ENCODE data around the gene ECM2.
A peak's percentile ranks its signal among the peaks of the same experiment; 100 is the strongest.

Gene ECM2

GRCh38 chr9:92545002-92545510 lies 9.3 kb upstream of the ECM2 start:
- Mint-ChIP-seq H3K9me3 (peaks cover 0 to 2% of the 10 kb centered on the region in 2 donors), H3K4me3 (no peak overlapping the region), H3K27me3 (no peaks in the 10 kb centered on the region), H3K27ac (no peak overlapping the region), H3K36me3 (peaks cover 5 to 8% of the 10 kb centered on the region in 2 donors), H3K4me1 (no peaks in the 10 kb centered on the region)
- no peak for DNase-seq
- no peak for ATAC-seq (replicated peaks)

GRCh38 chr9:92543972-92544371 lies 8.2 kb upstream of the ECM2 start:
- Mint-ChIP-seq H3K4me1 (no peaks in the 10 kb centered on the region), H3K27ac (no peak overlapping the region), H3K36me3 (peaks cover 5 to 8% of the 10 kb centered on the region in 2 donors), H3K27me3 (no peaks in the 10 kb centered on the region), H3K9me3 (peaks cover 0 to 2% of the 10 kb centered on the region in 2 donors), H3K4me3 (no peak overlapping the region)
- ATAC-seq (replicated peaks) (no peak), DNase-seq (no peak)

- ATAC-seq (replicated peaks): no peak
- H3K27me3 Mint-ChIP-seq: no peaks in the 10 kb centered on the region
- peaks cover 0 to 4% of the 10 kb centered on the region in 2 donors for H3K9me3 Mint-ChIP-seq
- peaks cover 0 to 6% of the 10 kb centered on the region in 2 donors for H3K36me3 Mint-ChIP-seq
- H3K4me1 Mint-ChIP-seq: peaks cover 13 to 27% of the 10 kb centered on the region in 2 donors
- no peak for DNase-seq
- H3K27ac Mint-ChIP-seq: no peak overlapping the region
- H3K4me3 Mint-ChIP-seq: no peak overlapping the region
Observed at GRCh38 chr9:92538541-92538940, 2.8 kb upstream of the ECM2 start.

- Mint-ChIP-seq H3K4me1 (peaks cover 13 to 27% of the 10 kb centered on the region in 2 donors), H3K36me3 (peaks cover 3 to 17% of the 10 kb centered on the region in 2 donors), H3K9me3 (peaks cover 4 to 6% of the 10 kb centered on the region in 2 donors), H3K4me3 (no peak overlapping the region), H3K27ac (no peak overlapping the region), H3K27me3 (no peaks in the 10 kb centered on the region)
- no peak for DNase-seq
- ATAC-seq (replicated peaks): no peak
Observed at GRCh38 chr9:92534674-92535073, 1.1 kb downstream of the ECM2 start.

GRCh38 chr9:92534204-92534603 lies 1.6 kb downstream of the ECM2 start:
- ATAC-seq (replicated peaks): no peak
- H3K36me3 Mint-ChIP-seq: peaks cover 3 to 17% of the 10 kb centered on the region in 2 donors
- no peak overlapping the region for H3K27ac Mint-ChIP-seq
- H3K4me3 Mint-ChIP-seq: peak overlapping the region in 1 of 2 donors; percentile 2
- peaks cover 13 to 27% of the 10 kb centered on the region in 2 donors for H3K4me1 Mint-ChIP-seq
- DNase-seq: no peak
- H3K9me3 Mint-ChIP-seq: peaks cover 4 to 6% of the 10 kb centered on the region in 2 donors
- no peaks in the 10 kb centered on the region for H3K27me3 Mint-ChIP-seq

- DNase-seq (no peak), ATAC-seq (replicated peaks) (no peak)
- Mint-ChIP-seq H3K9me3 (peaks cover 4 to 6% of the 10 kb centered on the region in 2 donors), H3K4me1 (peaks cover 12 to 14% of the 10 kb centered on the region in 2 donors), H3K27me3 (no peaks in the 10 kb centered on the region), H3K4me3 (no peak overlapping the region), H3K27ac (no peak overlapping the region), H3K36me3 (peaks cover 3 to 17% of the 10 kb centered on the region in 2 donors)
Observed at GRCh38 chr9:92530893-92531292, 4.9 kb downstream of the ECM2 start.

- no peak for DNase-seq
- H3K4me3 Mint-ChIP-seq: no peak overlapping the region
- H3K27ac Mint-ChIP-seq: no peak overlapping the region
Observed at GRCh38 chr9:92529124-92529523, 6.7 kb downstream of the ECM2 start.

GRCh38 chr9:92528522-92528849 lies 7.3 kb downstream of the ECM2 start:
- Mint-ChIP-seq H3K4me1 (no peaks in the 10 kb centered on the region), H3K9me3 (peaks cover 2 to 6% of the 10 kb centered on the region in 2 donors), H3K27me3 (no peaks in the 10 kb centered on the region), H3K36me3 (peaks cover 3 to 18% of the 10 kb centered on the region in 2 donors), H3K27ac (no peak overlapping the region), H3K4me3 (no peak overlapping the region)
- ATAC-seq (replicated peaks) (no peak), DNase-seq (no peak)

More at GRCh38 chr9:92529124-92529523, 6.7 kb downstream of the ECM2 start:
- Mint-ChIP-seq H3K27me3 (no peaks in the 10 kb centered on the region), H3K9me3 (peaks cover 4 to 6% of the 10 kb centered on the region in 2 donors), H3K4me1 (peaks cover 2 to 3% of the 10 kb centered on the region in 2 donors), H3K36me3 (peaks cover 3 to 20% of the 10 kb centered on the region in 2 donors)
- no peak for ATAC-seq (replicated peaks)

- no peak for ATAC-seq (replicated peaks)
- no peak for DNase-seq
- Mint-ChIP-seq H3K27ac (no peak overlapping the region), H3K27me3 (no peaks in the 10 kb centered on the region), H3K4me1 (no peaks in the 10 kb centered on the region), H3K4me3 (no peak overlapping the region), H3K9me3 (peaks cover 2 to 6% of the 10 kb centered on the region in 2 donors), H3K36me3 (peaks cover 3 to 13% of the 10 kb centered on the region in 2 donors)
Observed at GRCh38 chr9:92527832-92528521, 7.8 kb downstream of the ECM2 start.

- Mint-ChIP-seq H3K4me3 (no peak overlapping the region), H3K27ac (no peak overlapping the region), H3K27me3 (no peaks in the 10 kb centered on the region), H3K9me3 (peaks cover 1 to 3% of the 10 kb centered on the region in 2 donors), H3K4me1 (no peaks in the 10 kb centered on the region), H3K36me3 (peaks cover 2 to 12% of the 10 kb centered on the region in 2 donors)
- ATAC-seq (replicated peaks) (no peak), DNase-seq (no peak)
Observed at GRCh38 chr9:92527291-92527828, 8.4 kb downstream of the ECM2 start.

GRCh38 chr9:92525306-92525705 lies 10.5 kb downstream of the ECM2 start:
- no peaks in the 10 kb centered on the region for H3K9me3 Mint-ChIP-seq
- ATAC-seq (replicated peaks) (no peak), DNase-seq (no peak)
- no peaks in the 10 kb centered on the region for H3K4me1 Mint-ChIP-seq
- H3K27ac Mint-ChIP-seq: no peak overlapping the region
- H3K27me3 Mint-ChIP-seq: no peaks in the 10 kb centered on the region
- H3K4me3 Mint-ChIP-seq: no peak overlapping the region
- peaks cover 0 to 10% of the 10 kb centered on the region in 2 donors for H3K36me3 Mint-ChIP-seq

- Mint-ChIP-seq H3K27me3 (no peaks in the 10 kb centered on the region), H3K4me3 (no peak overlapping the region), H3K36me3 (peaks cover 0 to 11% of the 10 kb centered on the region in 2 donors), H3K4me1 (no peaks in the 10 kb centered on the region), H3K27ac (no peak overlapping the region), H3K9me3 (no peaks in the 10 kb centered on the region)
- DNase-seq (no peak), ATAC-seq (replicated peaks) (no peak)
Observed at GRCh38 chr9:92524881-92525280, 10.9 kb downstream of the ECM2 start.

GRCh38 chr9:92522983-92523970 lies 12.5 kb downstream of the ECM2 start:
- no peaks in the 10 kb centered on the region for H3K9me3 Mint-ChIP-seq
- no peaks in the 10 kb centered on the region for H3K4me1 Mint-ChIP-seq
- H3K27me3 Mint-ChIP-seq: no peaks in the 10 kb centered on the region
- DNase-seq (no peak), ATAC-seq (replicated peaks) (no peak)
- no peak overlapping the region for H3K4me3 Mint-ChIP-seq
- peaks cover 0 to 16% of the 10 kb centered on the region in 2 donors for H3K36me3 Mint-ChIP-seq
- H3K27ac Mint-ChIP-seq: no peak overlapping the region

- Mint-ChIP-seq H3K4me1 (no peaks in the 10 kb centered on the region), H3K27me3 (no peaks in the 10 kb centered on the region), H3K9me3 (no peaks in the 10 kb centered on the region), H3K4me3 (no peak overlapping the region), H3K27ac (no peak overlapping the region), H3K36me3 (peaks cover 0 to 16% of the 10 kb centered on the region in 2 donors)
- ATAC-seq (replicated peaks): no peak
- no peak for DNase-seq
Observed at GRCh38 chr9:92520837-92521236, 15.0 kb downstream of the ECM2 start.

Data from stimulated activated naive B cell treated with anti-CD40 and anti-IgM and Interleukin-4, amounts not matched to agents 10 μg/mL and 1 μg/mL and 100 μg/mL, for 72 hours (primary cell).